HG03442 (cell line): ENCODE measurements around the gene OSBP2.

ENCODE experiments used
- ATAC-seq: cut with Tn5 transposase; IDR thresholded peaks from one replicate; pipeline ENCODE4 v1.9.1; 2021; ENCODE audit warnings: mild to moderate bottlenecking, moderate library complexity; ENCODE audit not compliant: unreplicated experiment

The OSBP2 gene

DNA sequence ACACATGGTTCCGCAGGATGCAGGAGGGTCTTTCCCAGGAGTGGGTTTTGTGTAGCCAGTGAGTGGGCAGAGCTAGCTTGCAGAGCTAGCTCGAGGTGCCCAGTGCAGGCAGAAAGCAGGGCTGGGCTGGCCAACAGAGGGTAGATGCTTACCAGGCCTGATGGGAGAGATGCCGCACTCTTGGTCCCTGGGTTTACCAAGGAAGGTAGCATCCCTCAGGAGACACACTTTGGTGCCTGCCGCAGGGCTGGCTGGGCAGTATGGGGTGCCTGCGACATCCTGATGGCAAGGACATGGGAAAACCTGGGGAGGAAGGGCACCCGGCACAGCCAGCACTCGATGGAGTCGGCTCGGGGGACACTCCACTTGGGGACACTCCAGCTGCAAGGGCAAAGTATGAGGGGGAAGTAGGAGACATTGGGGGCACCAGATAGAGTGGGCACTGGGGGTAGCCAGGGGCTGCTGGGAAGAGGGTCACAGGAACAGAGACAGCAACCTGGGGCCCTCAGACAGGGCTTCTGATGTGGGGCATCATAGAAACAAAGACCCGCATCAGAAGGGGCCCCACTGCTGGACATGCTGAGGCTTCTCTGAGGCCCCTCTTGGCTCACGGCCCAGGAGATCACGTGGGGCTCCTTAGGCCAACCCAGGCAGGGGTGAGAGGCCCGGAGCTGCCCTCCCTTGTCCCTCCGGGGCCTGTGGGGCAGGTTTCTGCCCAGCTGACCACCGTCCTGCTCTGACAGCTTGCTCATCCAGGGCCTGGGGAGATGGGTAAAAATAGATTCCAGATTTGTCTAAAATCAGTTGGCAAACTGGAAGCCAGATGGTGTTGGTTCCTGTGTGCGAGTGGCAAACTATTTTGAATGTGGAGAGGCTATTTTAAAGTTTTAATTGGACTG, 184.1 kb downstream of the OSBP2 start:
- ATAC-seq, result no peak

DNA sequence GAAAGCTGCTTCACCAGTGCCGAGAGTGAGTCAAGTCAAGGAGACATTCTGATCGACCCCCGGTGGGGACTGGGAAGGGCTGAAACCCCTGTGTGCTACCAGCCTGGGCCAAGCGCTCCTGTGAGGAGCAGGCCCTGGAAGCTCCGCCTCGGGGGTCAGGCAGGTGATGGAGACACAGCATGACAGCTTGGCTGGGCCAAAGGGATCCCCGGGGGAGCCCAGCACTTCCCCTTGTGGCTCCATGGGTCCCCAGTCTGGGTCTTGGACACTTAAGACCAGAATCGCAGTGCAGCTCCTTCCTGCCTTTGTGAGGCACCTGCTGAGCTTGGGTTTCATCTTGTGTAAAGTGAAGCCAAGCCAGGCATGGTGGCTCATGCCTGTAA, 184.7 kb downstream of the OSBP2 start:
- no peak for ATAC-seq

DNA sequence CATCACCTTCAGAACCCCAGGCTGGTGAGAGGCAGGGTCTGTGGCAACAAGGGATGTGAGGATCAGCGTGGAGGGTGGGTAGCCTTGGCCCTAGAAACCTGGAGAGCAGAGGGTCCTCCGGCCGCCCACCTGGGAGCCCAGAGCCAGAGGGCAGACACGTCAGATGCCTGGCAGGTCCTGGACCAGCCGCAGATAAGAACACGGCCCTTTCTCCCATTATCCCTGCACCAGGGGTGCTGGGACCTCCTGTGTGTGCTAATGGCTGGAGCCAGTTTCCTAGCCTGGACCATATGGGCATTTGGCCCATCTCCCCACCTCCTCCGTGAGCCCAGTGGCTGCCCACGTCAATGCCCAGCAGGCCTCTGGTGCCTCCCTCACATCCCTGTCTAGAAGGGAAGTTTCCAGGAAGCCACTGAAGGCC, 185.5 kb downstream of the OSBP2 start:
- ATAC-seq, result no peak

DNA sequence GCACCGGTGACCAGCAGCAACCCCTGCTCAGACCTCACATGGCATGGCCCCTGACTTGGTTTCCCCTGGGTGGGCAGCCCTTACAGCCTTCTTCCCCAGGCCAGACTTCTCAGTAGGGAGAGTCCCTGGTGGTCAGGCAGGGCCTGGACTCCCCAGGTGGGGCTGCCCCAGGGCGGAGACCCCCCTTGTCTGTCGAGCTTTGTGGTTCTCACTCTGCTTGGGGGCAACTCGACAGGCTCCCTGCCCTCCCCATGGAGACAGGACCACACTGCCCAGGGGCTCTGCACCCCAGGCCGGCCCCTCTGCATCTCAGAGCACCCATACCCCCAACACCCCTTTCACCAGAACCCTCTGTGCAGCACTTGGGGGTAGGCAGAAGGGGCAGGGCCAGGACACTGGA, 186.2 kb downstream of the OSBP2 start:
- ATAC-seq, result no peak

DNA sequence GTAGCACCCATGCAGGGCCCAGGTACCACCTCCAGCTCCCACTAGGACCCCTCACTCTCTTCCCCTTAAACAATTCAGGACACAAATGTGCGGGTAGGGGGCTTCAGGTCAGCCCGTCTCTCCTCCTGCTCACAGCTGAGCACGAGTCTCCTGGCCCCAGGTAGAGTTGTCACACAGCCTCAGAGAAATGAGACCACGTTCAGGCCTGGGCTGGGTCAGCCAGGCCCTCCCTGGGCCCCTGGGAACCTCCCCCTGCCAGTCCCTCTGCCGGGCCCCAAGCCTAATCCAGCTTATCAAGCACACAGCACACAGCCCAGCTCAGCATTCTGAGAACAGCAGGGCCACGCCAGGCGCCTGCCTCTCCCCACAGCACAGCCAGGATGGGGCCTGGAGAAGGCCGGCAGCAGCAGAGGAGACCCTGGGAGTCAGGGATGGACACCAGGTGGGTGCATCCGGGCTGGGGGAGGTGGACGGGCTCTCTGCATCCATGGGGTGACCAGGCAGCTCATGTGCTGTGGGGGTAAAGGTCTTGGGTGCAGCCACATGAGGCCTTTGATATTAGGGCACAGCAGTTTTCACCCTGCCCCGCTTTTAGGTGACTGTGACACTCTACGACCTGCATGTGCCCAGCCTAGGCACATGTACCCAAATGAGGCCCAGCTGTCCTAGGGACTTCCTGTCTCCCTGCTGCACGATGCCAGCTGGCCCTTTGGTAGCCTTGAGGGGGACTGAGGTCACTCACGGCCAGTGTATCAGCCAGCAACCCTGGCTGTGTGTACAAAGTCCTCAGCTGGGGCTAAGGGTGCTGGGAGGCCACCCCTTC, 186.9 kb downstream of the OSBP2 start:
- no peak for ATAC-seq

DNA sequence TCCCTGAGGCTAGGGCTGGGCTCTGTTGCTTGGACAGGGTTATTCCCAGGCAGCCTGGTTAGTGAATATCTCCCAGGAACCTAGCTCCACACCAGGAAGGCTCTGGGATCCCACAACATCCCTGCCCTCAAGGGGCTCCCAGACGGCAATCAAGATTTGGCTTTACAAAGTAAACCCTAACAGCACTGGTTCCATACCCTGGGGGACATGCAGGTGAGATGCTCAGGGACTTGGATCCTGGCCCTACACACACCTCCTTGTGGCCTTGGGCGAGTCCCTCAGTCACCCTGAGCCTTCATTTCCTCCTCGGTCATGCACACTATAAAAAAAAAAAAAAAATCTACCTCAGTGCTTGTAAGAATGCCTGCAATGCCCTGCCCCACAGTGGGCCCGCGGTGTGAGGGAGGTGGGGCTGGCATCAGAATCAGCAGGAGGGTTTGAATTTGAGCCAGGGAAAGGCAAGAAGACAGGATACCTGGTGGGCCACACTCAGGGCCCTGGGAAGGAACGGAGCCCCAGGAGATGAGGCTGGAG, 187.6 kb downstream of the OSBP2 start:
- no peak for ATAC-seq

DNA sequence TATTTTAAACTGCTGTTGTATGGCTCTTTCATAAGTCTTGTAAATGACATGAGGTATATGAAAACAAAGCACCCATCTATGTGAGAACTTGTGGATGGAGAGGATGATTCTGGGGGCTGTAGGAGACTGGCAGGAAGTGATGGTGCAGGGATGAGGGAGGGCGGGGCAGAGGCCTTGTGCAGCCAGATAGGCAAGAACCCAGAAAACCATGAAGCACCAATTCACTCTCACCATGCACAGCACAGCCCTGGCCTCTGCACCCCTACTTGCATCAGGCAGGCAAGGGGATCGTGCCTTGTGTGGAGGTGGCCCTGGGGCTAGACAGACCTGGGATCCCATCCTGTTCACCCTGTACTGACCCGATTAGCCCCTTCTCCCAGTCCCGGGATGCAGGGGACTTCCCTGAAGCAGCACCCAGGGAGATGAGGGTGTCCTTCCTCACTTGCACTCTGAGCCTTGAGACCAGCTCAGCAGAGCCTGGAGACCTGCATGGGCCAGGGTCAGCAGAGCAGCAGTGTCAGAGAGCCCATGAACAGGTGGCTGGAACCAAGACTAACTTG, 188.4 kb downstream of the OSBP2 start:
- ATAC-seq, result no peak

DNA sequence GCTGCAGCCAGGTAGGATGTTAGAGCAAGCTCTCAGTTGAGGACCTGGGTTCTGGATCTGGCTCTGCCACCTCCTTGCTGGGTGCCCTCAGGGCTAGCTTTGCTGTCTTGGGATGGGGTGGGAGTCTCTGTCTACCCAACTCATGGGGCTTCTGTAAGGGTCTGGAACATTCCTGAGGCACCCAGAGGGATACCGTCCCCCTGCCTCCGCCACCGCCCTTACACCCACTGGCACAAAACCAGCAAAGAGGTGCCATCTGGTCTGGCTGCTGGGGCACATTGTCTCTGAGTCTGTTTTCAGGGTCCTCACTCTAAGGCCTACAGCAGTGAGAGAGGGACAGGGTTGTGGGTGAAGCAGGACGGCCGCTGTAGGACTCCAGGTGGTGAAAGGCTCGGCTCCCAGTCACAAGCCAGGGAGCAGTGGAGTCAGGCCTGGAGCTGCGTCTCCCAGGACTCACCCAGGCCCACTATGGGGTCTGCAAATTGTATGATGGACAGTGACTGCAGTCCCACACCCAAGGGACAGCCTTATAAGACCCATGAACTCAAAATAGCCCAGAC, 189.0 kb downstream of the OSBP2 start:
- no peak for ATAC-seq

DNA sequence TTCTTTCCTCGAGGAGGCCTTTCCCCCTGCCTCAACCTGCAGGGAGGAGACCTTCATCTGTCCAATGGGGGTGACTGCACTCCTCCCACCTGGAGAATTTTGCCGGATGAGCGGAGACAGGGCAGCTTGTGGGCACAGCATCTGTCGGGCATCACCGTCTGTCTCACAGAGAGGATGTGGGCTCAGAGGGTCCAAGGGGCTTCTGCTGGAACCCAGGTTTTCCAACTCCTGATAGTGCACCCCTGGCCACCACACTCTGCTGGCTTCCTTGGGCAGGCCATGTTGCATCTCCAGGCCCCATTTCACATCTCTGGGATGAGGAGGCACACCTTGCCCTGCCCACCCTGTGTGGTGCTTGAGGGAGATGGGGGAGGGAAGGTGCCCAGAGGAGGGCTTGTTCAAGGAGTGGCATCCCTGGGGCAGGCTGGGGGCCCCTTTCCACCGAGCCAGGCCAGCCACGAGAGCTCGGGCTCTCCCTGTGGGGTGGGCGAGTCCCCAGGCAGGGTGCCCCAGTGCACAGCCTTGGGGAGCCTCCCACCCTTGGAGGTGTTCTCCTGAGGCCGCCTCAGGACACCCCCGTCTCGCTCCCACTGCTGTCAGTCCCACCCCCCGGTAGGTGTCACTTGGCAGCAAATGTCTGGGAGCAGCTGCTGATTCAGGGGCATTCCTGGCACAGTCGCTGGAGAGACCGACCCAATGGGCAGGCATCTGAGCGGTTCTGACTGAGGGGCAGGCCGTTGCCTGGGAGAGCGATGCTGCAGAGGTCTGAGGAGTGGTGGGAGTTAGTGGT, 189.7 kb downstream of the OSBP2 start:
- ATAC-seq, result no peak

DNA sequence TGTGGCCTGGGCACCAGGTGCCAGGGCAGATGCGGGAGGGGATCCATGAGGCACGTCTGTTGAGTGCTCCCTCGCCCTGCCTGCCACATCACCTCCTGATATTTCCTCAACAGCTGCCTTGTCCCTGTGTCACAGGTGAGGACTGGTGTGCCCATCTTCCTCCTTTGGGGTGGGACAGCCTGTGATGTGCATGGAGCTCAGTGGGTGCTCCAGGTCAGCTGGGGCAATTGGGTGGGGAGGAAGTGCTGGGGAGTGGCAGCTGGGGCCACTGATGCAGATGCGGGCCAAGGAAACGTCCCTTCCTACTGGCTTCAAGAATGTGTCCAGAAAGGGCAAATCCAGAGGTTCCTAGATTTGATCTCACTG, 190.3 kb downstream of the OSBP2 start:
- no peak for ATAC-seq

DNA sequence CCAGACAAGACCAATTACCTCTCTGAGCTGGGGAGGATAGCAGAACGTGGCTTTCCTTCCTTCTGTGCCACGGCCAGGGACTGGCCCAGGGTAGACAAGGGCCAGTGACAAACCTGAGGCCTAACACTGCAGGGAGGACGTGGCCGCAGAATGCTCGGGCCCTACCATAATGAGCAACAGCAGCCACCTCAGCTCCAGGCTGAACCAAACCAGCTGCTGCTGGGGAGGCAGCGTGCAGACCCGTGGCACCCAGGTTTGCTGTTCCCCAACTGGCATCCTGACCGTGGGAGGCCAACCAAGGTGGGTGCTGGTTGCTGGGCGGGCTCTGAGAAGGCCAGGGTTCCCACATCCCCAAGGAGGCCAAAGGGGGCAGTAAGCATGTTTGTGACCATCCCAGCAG, 190.9 kb downstream of the OSBP2 start:
- ATAC-seq, result no peak

DNA sequence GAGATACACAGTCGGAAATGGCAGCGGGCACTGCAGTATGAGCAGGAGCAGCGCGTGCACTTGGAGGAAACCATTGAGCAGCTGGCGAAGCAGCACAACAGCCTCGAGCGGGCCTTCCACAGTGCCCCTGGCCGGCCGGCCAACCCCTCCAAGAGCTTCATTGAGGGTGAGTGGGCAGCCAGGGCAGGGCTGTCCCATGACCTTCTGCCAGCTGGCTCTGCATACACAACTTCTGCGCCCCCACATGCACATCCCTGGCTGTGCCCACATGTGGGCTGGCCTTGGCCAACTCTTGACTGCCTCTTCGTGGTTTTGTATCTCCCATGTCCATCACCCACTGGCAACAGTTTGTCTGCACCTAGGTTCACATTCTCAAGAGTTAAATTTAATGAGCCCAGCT, 192.8 kb downstream of the OSBP2 start:
- ATAC-seq, result no peak

DNA sequence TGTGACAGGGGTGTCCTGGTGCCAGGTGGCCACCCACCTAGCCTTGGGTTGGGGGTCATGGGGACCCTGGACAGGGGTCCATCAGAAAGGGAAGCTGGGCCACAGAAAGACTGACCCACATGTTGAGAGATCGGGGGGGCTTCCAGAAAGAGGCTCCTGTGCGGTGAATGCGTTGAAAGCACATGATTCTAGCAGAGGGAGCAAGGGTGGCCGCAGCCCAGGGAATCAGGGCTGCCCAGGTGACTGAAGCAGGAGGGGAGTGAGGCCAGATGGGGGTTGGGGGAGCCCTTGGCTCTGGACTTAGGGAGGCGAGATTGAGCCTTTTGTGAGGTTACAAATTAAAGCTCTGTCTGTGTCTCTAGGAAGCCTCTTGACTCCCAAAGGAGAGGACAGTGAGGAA, 193.2 kb downstream of the OSBP2 start:
- ATAC-seq, result no peak

DNA sequence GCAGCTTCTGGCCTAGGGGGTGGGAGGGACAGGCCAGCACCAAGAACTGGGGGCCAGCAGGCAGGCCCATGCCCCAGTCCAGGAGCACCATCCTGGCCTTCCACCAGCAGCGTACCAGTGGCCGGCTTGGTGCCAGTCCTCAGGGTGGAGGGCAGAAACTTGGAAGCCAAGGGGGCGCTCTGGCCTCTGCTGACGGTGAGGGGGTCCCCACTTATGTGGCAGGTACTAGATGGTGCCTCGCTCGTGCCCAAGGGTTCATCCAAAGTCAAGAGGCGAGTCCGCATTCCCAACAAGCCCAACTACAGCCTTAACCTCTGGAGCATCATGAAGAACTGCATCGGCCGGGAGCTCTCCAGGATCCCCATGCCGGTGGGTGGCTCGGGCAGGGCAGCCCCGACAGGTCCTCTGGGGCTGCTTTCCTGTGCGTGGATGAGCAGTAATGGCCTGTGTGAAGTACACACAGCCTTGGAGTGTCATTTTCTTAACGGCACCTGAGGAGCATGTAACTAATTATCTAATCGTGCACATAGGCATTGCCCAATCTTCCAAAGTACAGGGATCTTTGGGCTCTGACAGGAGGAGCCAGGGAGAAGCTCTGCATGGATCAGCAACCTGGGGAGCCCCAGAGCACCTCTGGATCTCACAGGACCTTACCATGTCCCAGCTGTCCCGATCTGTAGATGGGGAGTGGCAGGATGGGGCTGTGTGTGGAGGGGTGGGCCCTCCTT, 194.8 kb downstream of the OSBP2 start:
- ATAC-seq, result no peak

DNA sequence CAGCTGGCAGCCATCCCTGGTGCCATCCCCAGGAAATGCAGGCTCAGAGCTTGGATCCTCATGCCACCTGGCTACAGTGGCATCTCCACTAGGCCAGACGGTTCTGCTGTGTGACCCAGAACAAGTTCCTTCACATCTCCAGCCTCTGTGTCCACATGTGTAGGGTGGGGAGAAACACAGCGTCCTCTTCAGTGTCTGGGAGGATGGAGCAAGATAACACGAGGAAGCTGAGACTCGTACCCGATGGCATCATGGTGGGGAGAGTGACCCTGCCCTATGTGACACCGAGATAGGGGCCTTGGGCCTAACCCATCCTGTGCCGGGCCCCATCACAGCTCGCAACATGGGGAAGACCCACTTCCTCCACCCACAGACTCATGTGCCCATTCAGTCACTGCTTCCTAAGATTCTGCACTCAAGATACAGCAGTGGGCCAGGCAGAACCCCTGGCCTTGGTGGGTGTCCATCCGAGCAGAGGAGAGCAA, 195.4 kb downstream of the OSBP2 start:
- ATAC-seq, result no peak

DNA sequence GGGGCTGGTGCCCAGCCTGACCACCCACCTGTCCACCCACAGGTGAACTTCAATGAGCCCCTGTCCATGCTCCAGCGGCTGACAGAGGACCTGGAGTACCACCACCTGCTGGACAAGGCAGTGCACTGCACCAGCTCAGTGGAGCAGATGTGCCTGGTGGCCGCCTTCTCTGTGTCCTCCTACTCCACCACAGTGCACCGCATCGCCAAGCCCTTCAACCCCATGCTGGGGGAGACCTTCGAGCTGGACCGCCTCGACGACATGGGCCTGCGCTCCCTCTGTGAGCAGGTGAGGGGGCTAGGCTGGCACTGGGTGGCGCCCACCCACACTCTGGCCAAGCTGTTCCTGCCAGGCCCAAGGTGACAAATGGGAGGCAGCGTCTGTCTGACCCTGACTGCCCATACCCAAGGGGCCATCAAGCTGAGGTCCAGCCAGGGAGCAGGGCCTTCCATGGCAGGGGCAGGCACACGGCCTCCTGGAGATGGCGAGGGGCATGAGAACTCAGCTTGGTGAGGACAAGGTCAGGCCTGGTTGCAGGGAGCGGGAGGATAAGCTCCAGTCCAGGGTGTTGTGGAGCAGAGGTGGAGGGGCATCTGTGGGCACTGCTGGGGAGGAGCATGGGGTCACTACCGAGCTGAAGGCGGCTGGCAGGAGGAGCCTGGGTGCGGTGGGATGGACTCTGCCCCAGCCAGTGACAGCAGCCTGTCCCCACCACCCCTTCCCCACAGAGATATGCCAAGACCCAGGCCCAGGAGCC, 196.2 kb downstream of the OSBP2 start:
- ATAC-seq, result no peak

DNA sequence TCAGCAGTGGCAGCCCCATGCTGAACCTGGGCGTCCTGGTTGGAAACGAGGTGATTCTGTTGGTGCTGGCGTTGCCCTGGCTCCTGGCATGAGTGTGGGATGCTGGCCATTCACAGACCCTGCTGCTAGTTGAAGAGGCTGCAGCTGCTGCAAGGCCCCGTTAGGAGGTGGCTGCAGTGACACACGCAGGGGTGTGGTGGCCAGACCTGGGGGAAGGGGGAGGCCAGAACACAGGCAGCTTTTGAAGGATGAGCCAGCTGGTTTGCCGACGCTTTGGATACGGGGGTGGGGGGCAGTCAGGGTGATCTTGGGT, 196.7 kb downstream of the OSBP2 start:
- no peak for ATAC-seq

DNA sequence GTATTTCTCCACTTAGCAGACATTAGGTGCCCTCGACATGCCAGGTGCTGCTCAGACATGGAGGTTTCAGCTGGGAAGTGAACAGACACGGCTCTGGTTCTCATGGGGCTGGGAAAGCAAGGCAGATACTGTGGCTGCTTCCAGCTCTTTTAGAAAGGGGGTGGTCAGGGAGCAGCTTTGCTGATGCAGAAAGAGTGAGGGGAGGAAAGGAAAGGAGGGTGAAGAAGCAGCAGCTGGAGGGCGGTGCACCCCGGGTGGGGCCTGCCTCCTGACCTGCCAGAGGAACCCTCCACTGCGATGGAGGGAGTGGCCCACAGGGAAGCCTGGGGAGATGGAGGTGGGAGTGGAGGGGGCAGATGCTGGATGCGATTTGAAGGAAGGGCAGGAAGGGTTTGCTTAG, 197.1 kb downstream of the OSBP2 start:
- no peak for ATAC-seq

DNA sequence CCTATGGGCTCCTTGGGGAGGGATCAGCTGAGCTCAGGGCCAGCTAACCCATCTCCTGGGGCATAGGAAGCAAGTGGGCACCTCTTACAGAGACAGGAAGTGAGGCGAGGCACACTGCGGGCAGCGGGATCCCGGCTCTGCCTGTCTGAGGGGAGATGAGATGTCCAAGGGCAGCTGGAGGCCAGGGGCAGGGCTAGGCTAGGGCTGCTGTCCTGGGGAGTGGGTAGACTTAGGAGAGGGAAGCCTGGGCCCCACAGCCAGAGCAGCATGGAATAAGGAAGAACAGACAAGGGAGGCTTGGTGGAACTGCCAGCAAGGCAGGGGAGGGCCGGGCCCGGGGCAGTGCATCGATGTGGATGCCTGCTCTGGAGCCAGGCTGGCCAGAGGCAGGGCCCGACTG, 197.6 kb downstream of the OSBP2 start:
- ATAC-seq, result no peak
